GM18951 (cell line): ENCODE results near the gene GAL3ST2.
"Not testable (repeated sequence)": the region's sequence is repeated elsewhere in the genome, so short reads cannot be mapped to it uniquely, and the experiment has no call there.

Experiments used
- POLR2A ChIP-seq: IDR thresholded peaks from 4 replicates; pipeline ENCODE4 v1.6.1; 2011; ENCODE audit warnings: mild to moderate bottlenecking; ENCODE audit not compliant: insufficient read length, insufficient read depth; ENCODE audit errors: extremely low read depth
- in situ Hi-C: fragments of 300-500 bp; cut with MboI; formaldehyde crosslinking; loops from one replicate; pipeline ENCODE4 v1.12.0; 2022; ENCODE audit warnings: low sequenced_read_pairs, mixed read lengths, inconsistent platforms; ENCODE audit not compliant: unreplicated experiment

The GAL3ST2 gene

DNA sequence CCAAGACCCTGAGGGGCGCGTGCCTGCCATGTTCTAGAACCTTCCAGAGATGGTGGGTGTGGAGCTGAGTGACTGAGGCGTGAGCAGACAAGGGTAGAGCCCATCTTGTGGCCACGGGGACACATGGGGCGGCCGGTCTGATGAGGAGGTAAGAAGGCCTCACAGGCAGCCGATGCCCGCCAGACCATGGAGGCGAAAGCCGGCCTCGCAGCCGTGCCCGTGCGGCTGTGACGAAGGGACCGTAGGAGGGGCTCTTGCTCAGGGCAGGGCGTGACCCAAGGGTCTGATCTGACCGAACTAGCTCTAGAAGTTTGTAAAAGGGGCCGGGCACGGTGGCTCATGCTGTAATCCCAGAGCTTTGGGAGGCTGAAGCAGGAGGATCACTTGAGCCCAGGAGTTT, 22.6 kb upstream of the GAL3ST2 start:
- in situ Hi-C loops = no loop called here
- no peak for TF ChIP-seq POLR2A

GRCh38 chr2:241755166-241755565, 21.5 kb upstream of the GAL3ST2 start:
- TF ChIP-seq POLR2A = no peak
- in situ Hi-C loops = no loop called here

- in situ Hi-C loops = no loop called here
Measured at GRCh38 chr2:241755777-241756176, 20.8 kb upstream of the GAL3ST2 start.

DNA sequence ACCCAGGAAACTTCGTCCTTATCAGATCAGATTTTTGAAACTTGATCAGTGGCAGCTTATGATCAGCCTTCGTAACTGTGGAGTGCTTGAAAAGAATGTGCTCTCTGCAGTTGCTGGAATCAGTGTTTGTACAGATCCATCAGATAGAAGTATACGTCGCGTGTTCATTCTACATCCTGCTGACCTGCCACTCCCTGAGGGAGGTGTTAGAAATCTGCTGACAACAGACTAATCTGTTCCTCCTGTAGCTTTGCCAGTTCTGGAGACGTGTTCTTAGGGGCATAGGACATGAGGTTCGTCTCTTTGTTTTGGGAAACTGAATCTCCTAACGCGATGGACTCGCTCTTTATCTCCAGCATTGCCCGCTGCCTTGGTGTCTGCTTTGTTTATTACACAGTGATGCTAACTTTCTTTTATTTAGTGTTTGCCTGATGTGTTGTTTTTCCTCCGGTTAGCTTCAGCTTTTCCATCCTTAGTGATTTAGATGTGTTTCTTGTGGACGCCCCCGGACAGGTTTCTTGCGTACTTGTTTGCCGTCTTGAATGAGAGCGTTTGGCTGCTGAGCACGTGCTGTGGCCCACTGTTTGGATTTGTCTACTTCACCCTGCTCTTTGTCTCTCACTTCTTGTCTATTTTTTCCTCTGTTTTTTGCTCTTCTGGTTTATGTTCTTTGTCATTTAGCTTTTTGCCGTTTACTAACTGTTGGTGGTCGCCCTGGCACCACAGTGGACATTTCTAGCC, 17.4 kb upstream of the GAL3ST2 start:
- in situ Hi-C loops = no loop called here
- TF ChIP-seq POLR2A = no peak

More at GRCh38 chr2:241755777-241756176, 20.8 kb upstream of the GAL3ST2 start:
- no peak for TF ChIP-seq POLR2A

DNA sequence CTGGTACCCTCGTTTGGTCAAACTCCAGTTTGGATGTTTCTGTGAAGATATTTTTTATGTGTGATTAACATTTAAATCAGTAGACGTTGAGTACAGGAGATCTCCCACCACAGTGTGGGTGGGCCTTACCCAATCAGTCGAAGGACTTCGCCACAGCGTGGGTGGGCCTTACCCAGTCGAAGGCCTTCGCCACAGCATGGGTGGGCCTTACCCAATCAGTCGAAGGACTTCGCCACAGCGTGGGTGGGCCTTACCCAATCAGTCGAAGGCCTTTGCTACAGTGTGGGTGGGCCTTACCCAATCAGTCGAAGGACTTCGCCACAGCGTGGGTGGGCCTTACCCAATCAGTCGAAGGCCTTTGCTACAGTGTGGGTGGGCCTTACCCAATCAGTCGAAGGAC, 16.7 kb upstream of the GAL3ST2 start:
- in situ Hi-C loops = not testable (repeated sequence)

DNA sequence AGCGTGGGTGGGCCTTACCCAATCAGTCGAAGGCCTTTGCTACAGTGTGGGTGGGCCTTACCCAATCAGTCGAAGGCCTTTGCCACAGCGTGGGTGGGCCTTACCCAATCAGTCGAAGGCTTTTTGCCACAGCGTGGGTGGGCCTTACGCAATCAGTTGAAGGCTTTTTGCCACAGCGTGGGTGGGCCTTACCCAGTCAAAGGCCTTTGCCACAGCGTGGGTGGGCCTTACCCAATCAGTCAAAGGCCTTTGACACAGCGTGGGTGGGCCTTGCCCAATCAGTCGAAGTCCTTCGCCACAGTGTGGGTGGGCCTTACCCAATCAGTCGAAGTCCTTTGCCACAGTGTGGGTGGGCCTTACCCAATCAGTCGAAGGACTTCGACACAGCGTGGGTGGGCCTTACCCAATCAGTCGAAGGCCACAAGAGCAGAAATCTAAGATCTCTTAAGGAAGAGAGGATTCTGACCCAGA, 16.3 kb upstream of the GAL3ST2 start:
- TF ChIP-seq POLR2A = no peak
- in situ Hi-C loops = no loop called here

DNA sequence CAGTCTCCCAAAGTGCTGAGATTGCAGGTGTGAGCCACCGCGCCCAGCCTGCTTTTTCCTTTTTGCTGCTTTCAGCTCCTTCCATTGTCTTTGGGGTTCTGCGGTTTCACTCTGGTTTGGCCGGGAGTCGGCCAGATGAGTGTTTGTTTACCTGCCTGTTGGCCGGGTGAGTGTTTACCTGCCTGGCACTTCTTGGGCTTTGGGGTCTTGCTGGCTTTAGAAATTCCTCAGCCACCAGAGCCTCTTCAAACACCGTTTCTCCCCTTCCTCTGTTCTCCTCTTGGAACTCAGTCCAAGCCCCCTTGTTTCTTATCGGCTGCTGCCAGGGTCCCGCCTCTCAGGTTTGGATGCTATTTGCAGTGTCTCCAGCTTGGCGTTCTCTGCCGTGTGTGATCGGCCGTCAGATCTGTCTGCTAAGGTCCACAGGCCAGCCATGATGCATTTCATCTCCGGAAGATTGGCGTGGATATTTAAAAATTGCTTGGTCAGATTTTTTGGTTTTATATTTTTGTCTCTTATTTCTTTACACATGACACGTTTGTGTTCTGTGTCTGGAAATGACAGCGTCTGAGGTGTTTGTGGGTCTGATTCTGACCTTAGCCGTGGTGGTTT, 14.2 kb upstream of the GAL3ST2 start:
- in situ Hi-C loops = no loop called here
- no peak for TF ChIP-seq POLR2A

GRCh38 chr2:241762933-241763369, 13.7 kb upstream of the GAL3ST2 start:
- in situ Hi-C loops = no loop called here
- no peak for TF ChIP-seq POLR2A

DNA sequence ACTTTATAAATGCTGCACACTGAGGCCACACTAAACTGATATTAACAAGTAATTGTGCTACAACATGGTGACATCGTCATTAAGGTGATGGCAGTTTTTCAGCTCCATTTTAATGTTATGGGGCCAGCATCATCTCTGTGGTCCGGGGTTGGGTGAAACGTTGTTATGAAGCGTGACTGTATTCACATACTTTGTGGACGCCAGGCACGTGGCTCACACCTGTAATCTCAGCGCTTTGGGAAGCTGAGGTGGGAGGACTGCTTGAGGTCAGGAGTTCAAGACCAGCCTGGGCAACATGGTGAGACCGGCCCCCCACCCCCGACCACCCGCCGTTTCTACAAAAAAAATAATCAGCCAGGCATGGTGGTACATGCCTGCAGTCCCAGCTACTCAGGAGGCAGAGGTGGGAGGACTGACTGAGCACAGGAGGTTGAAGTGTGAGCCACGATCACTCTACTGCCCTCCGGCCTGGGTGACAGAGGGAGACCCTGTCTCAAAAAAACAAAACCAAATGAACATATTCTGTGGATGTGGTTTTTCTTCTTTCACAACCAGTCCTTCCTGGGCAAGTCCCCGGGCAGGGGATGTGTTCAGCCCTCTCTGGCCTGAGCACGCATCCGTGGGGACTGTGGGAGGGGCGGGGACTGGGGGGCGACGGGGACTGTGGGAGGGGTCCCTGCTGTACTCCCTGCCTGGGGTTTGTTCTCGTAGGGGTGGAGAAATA, 12.9 kb upstream of the GAL3ST2 start:
- TF ChIP-seq POLR2A = no peak
- in situ Hi-C loops = no loop called here

- no peak for TF ChIP-seq POLR2A
- in situ Hi-C loops = no loop called here
Measured at GRCh38 chr2:241764275-241765241, 12.1 kb upstream of the GAL3ST2 start.

GRCh38 chr2:241767464-241768250, 9.0 kb upstream of the GAL3ST2 start:
- in situ Hi-C loops = no loop called here
- no peak for TF ChIP-seq POLR2A

GRCh38 chr2:241768251-241768711, 8.3 kb upstream of the GAL3ST2 start:
- no peak for TF ChIP-seq POLR2A
- in situ Hi-C loops = no loop called here
